Fibroblast of mammary gland (primary cell): ENCODE measurements around the gene SDCCAG8.

Experiments
- DNase-seq: peaks from one replicate; pipeline ENCODE4 v3.0.0-alpha.2; 2010; ENCODE audit warnings: low read depth
- H3K4me3 ChIP-seq: 2 replicates; pipeline ENCODE4 v1.5.1; 2011; ENCODE audit warnings: low read depth, mild to moderate bottlenecking, low read length, moderate library complexity; ENCODE audit not compliant: control insufficient read depth
- CTCF ChIP-seq: conservative IDR thresholded peaks from 2 replicates; pipeline ENCODE4 v1.5.1; 2011; ENCODE audit warnings: low read depth, low read length, inconsistent platforms; ENCODE audit not compliant: control insufficient read depth, insufficient read depth

Gene SDCCAG8

DNA sequence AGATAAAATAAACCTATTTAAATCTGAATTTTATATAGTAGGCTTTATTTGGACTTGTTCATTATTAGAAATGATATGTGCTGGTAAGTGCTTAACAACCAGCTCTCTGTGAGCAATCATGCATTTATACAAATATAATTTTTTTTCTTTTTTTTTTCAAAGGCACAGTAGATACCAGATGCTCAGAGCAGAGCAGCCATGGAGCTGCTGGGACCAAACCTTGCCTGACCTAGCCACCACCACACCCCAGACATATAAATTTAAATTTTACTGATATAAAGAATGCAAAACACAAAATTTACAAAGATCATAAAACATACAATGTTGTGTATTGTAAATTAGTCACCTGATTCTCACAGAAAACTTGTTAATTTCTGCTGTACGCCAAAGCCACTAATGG lies 290.6 kb downstream of the SDCCAG8 start:
- no peak for DNase-seq
- TF ChIP-seq CTCF = no peak
- no peak overlapping the region for H3K4me3 ChIP-seq

- no peak overlapping the region for H3K4me3 ChIP-seq
- TF ChIP-seq CTCF = no peak
- DNase-seq = no peak
Observed at GRCh38 chr1:243547891-243548290, 292.1 kb downstream of the SDCCAG8 start.

DNA sequence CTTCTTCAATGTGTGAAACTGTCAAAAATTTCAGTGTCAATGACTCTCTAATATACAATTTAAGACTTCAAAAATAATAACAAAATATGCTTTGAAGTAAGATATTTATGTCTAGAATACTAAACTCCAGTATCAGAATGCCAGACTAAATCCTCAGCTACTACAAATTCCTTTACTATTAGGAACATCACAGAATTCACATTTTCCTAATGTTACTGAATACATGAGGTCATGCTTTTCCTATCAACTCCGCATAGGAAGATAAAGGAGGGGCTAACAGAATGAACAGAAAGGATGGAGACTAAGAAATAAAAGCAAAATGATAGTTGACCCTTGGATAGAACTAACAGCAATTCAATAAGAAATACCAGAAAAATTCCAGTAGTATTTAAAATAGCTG lies 292.7 kb downstream of the SDCCAG8 start:
- no peak overlapping the region for H3K4me3 ChIP-seq
- TF ChIP-seq CTCF = no peak
- no peak for DNase-seq

DNA sequence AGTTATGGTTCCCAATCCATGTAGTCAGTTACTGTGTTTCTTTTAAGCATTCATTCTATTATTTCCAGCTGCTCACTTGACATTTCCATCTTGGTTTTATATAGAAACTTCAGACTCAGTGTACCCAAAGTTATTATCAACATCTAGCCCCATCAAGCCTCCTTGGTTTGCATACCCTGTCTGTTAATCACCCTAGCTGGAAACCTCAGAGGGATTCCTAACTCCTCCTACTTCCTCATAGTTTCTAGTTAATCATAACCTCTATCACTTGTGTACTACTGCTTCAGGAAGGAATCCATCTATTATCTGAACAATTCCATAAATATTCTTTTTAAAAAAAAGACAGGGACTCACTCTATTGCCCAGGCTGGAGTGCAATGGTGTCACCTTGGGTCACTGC lies 293.3 kb downstream of the SDCCAG8 start:
- H3K4me3 ChIP-seq = no peak overlapping the region
- TF ChIP-seq CTCF = no peak
- DNase-seq = peak; percentile 80
